ENCODE data around the gene SUMO1.
"Not testable (repeated sequence)": the region's sequence is repeated elsewhere in the genome, so short reads cannot be mapped to it uniquely, and the experiment has no call there.

Gene SUMO1

GRCh38 chr2:202238234-202239197 lies at the start of gene SUMO1:
SUMO1 (minus strand) TSS chr2:202238597; CDS start chr2:202238451, 146 bp downstream.
- DNase-seq (ENCODE audit: low spot score) = peak; percentile 98

DNA sequence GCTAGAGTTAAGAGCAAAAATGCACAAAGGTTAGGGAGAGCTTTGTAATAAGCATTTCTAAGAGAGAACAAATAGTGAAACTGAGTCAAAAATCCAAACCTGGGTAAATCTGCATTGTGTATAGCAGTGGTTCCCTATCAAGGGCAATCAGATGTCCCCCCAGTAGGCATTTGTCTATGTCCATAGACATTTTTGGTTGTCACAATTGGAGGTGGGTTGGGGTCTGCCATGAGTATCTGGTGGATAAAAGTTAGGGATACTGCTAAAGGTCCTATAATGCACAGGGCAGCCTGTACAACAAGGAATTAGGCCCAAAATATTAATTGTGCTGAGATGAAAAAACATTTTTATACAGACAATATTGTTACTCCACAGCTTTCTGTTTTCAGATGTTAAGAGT lies 48.2 kb upstream of the SUMO1 start:
- no peak for DNase-seq (ENCODE audit: low spot score)

DNA sequence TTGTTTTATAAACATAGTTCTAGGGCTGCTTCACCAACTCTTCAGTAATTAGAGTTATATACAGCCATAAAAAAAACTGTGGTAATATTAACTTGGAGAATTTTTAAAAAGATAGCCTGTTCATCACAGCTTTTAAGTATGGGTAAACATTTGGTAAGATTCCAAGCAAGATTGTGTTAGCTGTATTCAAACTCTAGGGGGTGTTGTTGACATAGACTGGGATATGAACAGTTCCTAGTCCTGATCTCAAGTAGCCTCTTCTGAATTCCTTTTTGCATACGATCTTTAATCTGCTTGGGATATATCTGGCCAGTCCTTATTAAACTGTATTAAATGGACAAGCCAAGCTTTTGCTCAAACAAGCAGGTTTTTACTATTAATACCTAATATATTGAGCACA lies 40.5 kb upstream of the SUMO1 start:
- peak; percentile 63 for DNase-seq (ENCODE audit: low spot score)

GRCh38 chr2:202278036-202278760 lies 39.8 kb upstream of the SUMO1 start:
- no peak for DNase-seq (ENCODE audit: low spot score)

- not testable (repeated sequence) for DNase-seq (ENCODE audit: low spot score)
Measured at GRCh38 chr2:202276078-202276720, 37.8 kb upstream of the SUMO1 start.

GRCh38 chr2:202270487-202270886 lies 32.1 kb upstream of the SUMO1 start:
- no peak for DNase-seq (ENCODE audit: low spot score)

DNA sequence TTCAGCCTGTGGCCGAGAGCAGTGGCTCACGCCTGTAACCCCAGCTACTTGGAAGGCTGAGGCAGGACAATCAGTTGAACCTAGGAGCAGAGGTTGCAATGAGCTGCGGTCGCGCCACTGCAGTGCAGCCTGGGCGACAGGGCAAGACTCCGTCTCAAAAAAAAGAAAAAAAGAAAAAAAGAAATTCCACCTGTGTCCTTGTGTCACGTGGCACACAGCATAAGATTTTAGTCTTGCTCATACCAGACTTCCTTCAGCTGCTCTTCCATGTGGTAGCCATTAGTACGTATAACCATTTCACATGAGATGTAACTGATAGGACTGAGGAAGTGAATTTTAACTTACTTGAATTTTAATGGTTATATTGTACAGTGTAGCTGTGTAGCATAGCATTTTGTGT lies 31.2 kb upstream of the SUMO1 start:
- no peak for DNase-seq (ENCODE audit: low spot score)

- no peak for DNase-seq (ENCODE audit: low spot score)
Measured at GRCh38 chr2:202267495-202267894, 29.1 kb upstream of the SUMO1 start.

GRCh38 chr2:202265467-202266277 lies 27.3 kb upstream of the SUMO1 start, which contains the start of gene NOP58:
NOP58 (plus strand) TSS chr2:202265763; CDS start chr2:202265942, 179 bp downstream.
- peak; percentile 98 for DNase-seq (ENCODE audit: low spot score)

- no peak for DNase-seq (ENCODE audit: low spot score)
Measured at GRCh38 chr2:202261531-202261930, 23.1 kb upstream of the SUMO1 start.

GRCh38 chr2:202251494-202251893 lies 13.1 kb upstream of the SUMO1 start:
- no peak for DNase-seq (ENCODE audit: low spot score)

- no peak for DNase-seq (ENCODE audit: low spot score)
Measured at GRCh38 chr2:202249521-202250253, 11.3 kb upstream of the SUMO1 start.

DNA sequence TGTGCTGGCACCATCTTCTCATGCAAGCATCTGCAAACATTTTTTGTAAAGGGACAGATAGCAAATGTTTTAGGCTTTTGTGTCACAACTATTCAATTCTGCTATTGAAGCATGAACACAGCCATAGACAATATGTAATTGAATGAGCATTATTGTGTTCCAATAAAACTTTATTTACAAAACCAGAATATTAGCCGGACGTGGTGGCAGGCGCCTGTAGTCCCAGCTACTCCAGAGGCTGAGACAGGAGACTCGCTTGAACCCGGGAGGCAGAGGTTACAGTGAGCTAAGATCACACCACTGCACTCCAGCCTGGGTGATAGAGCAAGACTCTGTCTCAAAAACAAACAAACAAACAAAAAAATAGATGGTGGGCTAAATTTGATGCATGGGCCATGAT lies 9.3 kb upstream of the SUMO1 start:
- not testable (repeated sequence) for DNase-seq (ENCODE audit: low spot score)

GRCh38 chr2:202237787-202238233 lies 587 bp downstream of the SUMO1 start:
- DNase-seq (ENCODE audit: low spot score) = peak; percentile 36

DNA sequence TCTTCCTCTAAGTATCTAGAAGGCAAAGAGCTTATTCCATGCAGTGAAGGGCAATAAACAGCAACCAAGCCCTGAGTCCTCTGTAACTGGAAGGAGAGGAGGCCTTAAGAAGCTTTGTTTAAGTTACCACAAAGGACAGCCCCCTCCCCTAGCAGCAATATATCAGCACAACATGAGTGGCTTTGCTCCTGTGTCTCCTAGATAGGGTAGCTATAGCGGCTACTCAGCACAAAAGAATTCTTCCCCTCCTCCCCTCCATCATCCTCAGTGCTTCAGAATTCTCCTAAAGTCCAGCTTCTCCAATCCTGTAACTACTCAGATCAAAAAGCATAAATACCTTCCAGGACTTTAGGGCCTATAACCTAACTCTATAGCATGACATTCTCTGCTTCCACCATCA lies 16.5 kb downstream of the SUMO1 start:
- DNase-seq (ENCODE audit: low spot score) = no peak

DNA sequence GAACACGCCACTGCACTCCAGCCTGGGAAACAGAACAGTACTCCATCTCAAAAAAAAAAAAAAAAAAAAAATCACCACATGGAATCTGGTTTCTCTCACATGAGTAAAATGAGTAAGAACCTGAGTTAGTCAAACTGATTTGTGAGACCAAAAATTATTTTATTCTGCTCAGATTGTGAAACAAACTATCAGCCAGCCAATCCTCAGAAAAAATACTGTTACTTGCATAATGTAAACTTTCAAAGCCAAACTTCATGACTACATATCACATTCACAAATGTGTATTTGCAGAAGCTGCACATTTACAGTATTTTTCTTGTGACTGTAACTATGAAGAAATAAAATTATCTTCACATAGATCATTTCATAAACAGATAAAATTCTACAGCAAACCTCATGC lies 23.2 kb downstream of the SUMO1 start:
- DNase-seq (ENCODE audit: low spot score) = no peak

GRCh38 chr2:202208526-202208925 lies 29.9 kb downstream of the SUMO1 start:
- no peak for DNase-seq (ENCODE audit: low spot score)

- DNase-seq (ENCODE audit: low spot score) = no peak
Measured at GRCh38 chr2:202204855-202205254, 33.5 kb downstream of the SUMO1 start.

DNA sequence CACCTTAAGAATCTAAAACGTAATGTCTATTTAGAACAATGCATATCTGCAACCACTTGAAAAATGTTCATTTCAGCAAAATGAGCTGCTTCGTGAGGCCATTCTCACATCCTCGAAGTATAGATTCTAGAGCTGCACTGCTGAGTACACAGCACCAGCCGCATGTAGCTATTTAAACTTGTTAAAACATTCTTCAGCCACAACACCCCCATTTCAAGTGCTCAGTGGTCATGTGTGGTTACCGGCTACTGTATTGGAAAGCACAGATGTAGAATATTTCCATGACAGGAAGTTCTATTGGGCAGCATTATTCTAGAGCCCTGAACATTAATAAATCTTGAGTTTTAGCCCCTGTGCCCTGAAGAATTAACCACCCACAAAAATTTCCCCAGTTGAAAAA lies 35.0 kb downstream of the SUMO1 start:
- DNase-seq (ENCODE audit: low spot score) = no peak

- DNase-seq (ENCODE audit: low spot score) = no peak
Measured at GRCh38 chr2:202201220-202202160, 36.9 kb downstream of the SUMO1 start.
